Tibial nerve (tissue), 4 donors: ENCODE data around the gene TUBB3. TPM values are rescaled to one million over a fixed set of nuclear protein-coding genes. Genes with fewer than 3 reads are reported as not detected.

Experiments
- DNase-seq, 2 donors: peaks; one replicate each; pipeline ENCODE4 v3.0.0-alpha.2; 2019; ENCODE audit warnings: low spot score in 2 of 2
- H3K27ac ChIP-seq, 4 donors: fragments of 200-600 bp; sonication (generic) in 3 of 4; one replicate each; pipeline ENCODE4 v1.5.1; 2017 to 2019; ENCODE audit warnings: mild to moderate bottlenecking in 1 of 4
- H3K27me3 ChIP-seq, 2 donors: fragments of 200-600 bp; sonication (generic) in 1 of 2; one replicate each; pipeline versions ENCODE4 v1.5.1 to v1.6.0; 2017 to 2019
- H3K36me3 ChIP-seq, 3 donors: fragments of 200-600 bp; sonication (generic); one replicate each; pipeline ENCODE4 v1.5.1; 2018 to 2019
- H3K4me1 ChIP-seq, 4 donors: fragments of 200-600 bp; sonication (generic) in 3 of 4; one replicate each; pipeline ENCODE4 v1.5.1; 2017 to 2019
- H3K4me3 ChIP-seq, 4 donors: fragments of 200-600 bp; sonication (generic) in 3 of 4; one replicate each; pipeline ENCODE4 v1.5.1; 2017 to 2019; ENCODE audit warnings: mild to moderate bottlenecking in 1 of 4, moderate library complexity in 1 of 4
- H3K9me3 ChIP-seq, 4 donors: fragments of 200-600 bp; sonication (generic) in 3 of 4; one replicate each; pipeline ENCODE4 v1.5.1; 2017 to 2019
- CTCF ChIP-seq, 5 experiments: fragments of 200-600 bp in 3 of 5; fragments of 450-650 bp in 2 of 5; sonication (generic) in 3 of 5; IDR thresholded peaks; one replicate each; pipeline ENCODE4 v1.5.1; 2016 to 2019; ENCODE audit warnings: antibody characterized with exemption in 5 of 5, mild to moderate bottlenecking in 3 of 5, moderate library complexity in 2 of 5
- EP300 ChIP-seq, 2 donors: sonication (generic); formaldehyde crosslinking; IDR thresholded peaks; one replicate each; pipeline ENCODE4 v1.6.1; 2017; ENCODE audit warnings: antibody characterized with exemption in 2 of 2, mild to moderate bottlenecking in 1 of 2
- POLR2A ChIP-seq, 2 donors: fragments of 450-650 bp; IDR thresholded peaks; one replicate each; pipeline ENCODE4 v1.6.1; 2017; ENCODE audit warnings: antibody characterized with exemption in 2 of 2, mild to moderate bottlenecking in 2 of 2, moderate library complexity in 2 of 2
- WGBS, 2 donors: methylation state at CpG; one replicate each; pipeline ENCODE4 v1.1.5; 2018; 5-methylcytosine and 5-hydroxymethylcytosine counted together
- total RNA-seq, 4 donors: library from RNA; depleted of rRNA; stranded (reverse); fragments of >200 nt; gene quantifications; one replicate each; pipeline ENCODE4 v1.1.0, GENCODE V29; 2016

TUBB3 gene
- total RNA-seq, 4 donors from 2014 or later = 0.59 to 12.0 (median 3.5) TPM; not detected in 1

GRCh38 chr16:89915303-89916232, 7.6 kb upstream of the TUBB3 start:
- Histone ChIP-seq H3K4me3 (no peak overlapping the region), H3K36me3 (peaks cover 0 to 33% (median 4%) of the 10 kb centered on the region in 3 donors), H3K27ac (no peak overlapping the region), H3K27me3 (no peaks in the 10 kb centered on the region), H3K4me1 (peaks cover 0 to 47% (median 21%) of the 10 kb centered on the region in 4 donors), H3K9me3 (no peaks in the 10 kb centered on the region)
- no peak for TF ChIP-seq CTCF (IDR thresholded peaks at IDR 0.05)
- no peak for TF ChIP-seq EP300 (IDR thresholded peaks at IDR 0.05)
- TF ChIP-seq POLR2A (IDR thresholded peaks at IDR 0.05) = no peak
- 46 to 56% methylated on average over 28 to 29 of the region's 40 CpGs for WGBS, 2 donors
- DNase-seq = no peak

- Histone ChIP-seq H3K4me3 (peak overlapping the region; percentile 20 to 49 (median 32)), H3K27ac (peak overlapping the region in 3 of 4 donors; percentile 5 to 63 (median 47)), H3K9me3 (no peaks in the 10 kb centered on the region), H3K36me3 (peaks cover 0 to 10% (median 0%) of the 10 kb centered on the region in 3 donors), H3K27me3 (peaks cover 0 to 10% of the 10 kb centered on the region in 2 donors), H3K4me1 (peaks cover 0 to 70% (median 36%) of the 10 kb centered on the region in 4 donors)
- no peak for TF ChIP-seq CTCF (IDR thresholded peaks at IDR 0.05)
- peak in 1 of 2 donors; percentile 50 for TF ChIP-seq EP300 (IDR thresholded peaks at IDR 0.05)
- no peak for TF ChIP-seq POLR2A (IDR thresholded peaks at IDR 0.05)
- DNase-seq = peak in 1 of 2 donors; percentile 40
- 2% methylated on average over 12 to 27 of the region's 39 CpGs for WGBS, 2 donors
These were observed 5.2 kb upstream of the TUBB3 start for GRCh38 chr16:89917773-89918452.

GRCh38 chr16:89918453-89919347, 4.4 kb upstream of the TUBB3 start, which contains the start of gene MC1R:
Gene MC1R, plus strand, starts transcription at chr16:89918862. Its CDS starts 397 bp downstream, at chr16:89919259.
- TF ChIP-seq POLR2A (IDR thresholded peaks at IDR 0.05) = no peak
- peak in 4 of 5 experiments; percentile 8 to 45 (median 32) for TF ChIP-seq CTCF (IDR thresholded peaks at IDR 0.05)
- WGBS, 2 donors = 4 to 9% methylated on average over 21 to 23 of the region's 23 CpGs
- DNase-seq = no peak
- H3K4me1 ChIP-seq = peaks cover 0 to 76% (median 39%) of the 10 kb centered on the region in 4 donors
- peak within 1 kb of the TSS; percentile 20 to 49 (median 32) for H3K4me3 ChIP-seq
- no peaks in the 10 kb centered on the region for H3K9me3 ChIP-seq
- H3K27ac ChIP-seq = peak within 1 kb of the TSS in 3 of 4 donors; percentile 5 to 63 (median 47)
- H3K36me3 ChIP-seq = peaks cover 0 to 2% (median 0%) of the 10 kb centered on the region in 3 donors
- peaks cover 0 to 14% of the 10 kb centered on the region in 2 donors for H3K27me3 ChIP-seq

GRCh38 chr16:89919535-89920406, 3.4 kb upstream of the TUBB3 start:
- H3K9me3 ChIP-seq = no peaks in the 10 kb centered on the region
- H3K4me1 ChIP-seq = peaks cover 0 to 87% (median 43%) of the 10 kb centered on the region in 4 donors
- TF ChIP-seq EP300 (IDR thresholded peaks at IDR 0.05) (no peak), POLR2A (IDR thresholded peaks at IDR 0.05) (no peak), CTCF (IDR thresholded peaks at IDR 0.05) (no peak)
- no peak overlapping the region for H3K27ac ChIP-seq
- 92 to 94% methylated on average over 51 to 52 of the region's 52 CpGs for WGBS, 2 donors
- no peak overlapping the region for H3K4me3 ChIP-seq
- no peak for DNase-seq
- no peaks in the 10 kb centered on the region for H3K36me3 ChIP-seq
- H3K27me3 ChIP-seq = peaks cover 0 to 24% of the 10 kb centered on the region in 2 donors
